ENCODE results near the gene CLMN. TPM values are rescaled to one million over a fixed set of nuclear protein-coding genes. Genes with fewer than 3 reads are reported as not detected.

The CLMN gene
- total RNA-seq, 4 donors from 2014 or later, result 3.8 to 10.0 (median 5.3) TPM

DNA sequence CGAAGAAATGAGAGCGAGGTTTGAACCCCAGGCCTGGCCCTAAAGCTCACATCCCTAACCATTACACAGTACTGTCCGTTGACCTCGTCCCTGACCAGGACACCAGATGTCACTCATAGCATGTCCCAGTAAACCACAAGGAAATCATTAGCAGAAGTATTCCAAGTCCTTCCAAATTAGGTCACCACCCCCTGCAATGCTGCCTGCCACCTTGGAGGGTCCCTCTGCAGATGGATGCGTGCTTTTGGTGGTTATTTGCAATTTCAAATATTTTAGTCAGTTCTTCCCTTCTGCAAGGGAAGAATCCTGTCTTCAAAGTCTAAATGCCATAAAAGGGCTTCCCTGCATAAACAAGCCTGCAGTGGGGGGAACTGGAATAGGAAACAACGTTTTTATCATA, 71.3 kb downstream of the CLMN start:
- 56 to 72% methylated on average over 4 of the region's 6 CpGs for WGBS, 2 donors (ENCODE audit: low coverage in 1 of 2)
- ATAC-seq, result no peak
- TF ChIP-seq, protein P1, sequence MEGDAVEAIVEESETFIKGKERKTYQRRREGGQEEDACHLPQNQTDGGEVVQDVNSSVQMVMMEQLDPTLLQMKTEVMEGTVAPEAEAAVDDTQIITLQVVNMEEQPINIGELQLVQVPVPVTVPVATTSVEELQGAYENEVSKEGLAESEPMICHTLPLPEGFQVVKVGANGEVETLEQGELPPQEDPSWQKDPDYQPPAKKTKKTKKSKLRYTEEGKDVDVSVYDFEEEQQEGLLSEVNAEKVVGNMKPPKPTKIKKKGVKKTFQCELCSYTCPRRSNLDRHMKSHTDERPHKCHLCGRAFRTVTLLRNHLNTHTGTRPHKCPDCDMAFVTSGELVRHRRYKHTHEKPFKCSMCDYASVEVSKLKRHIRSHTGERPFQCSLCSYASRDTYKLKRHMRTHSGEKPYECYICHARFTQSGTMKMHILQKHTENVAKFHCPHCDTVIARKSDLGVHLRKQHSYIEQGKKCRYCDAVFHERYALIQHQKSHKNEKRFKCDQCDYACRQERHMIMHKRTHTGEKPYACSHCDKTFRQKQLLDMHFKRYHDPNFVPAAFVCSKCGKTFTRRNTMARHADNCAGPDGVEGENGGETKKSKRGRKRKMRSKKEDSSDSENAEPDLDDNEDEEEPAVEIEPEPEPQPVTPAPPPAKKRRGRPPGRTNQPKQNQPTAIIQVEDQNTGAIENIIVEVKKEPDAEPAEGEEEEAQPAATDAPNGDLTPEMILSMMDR (IDR thresholded peaks at IDR 0.05), result no peak
- no peak for TF ChIP-seq EP300 (IDR thresholded peaks at IDR 0.05)
- no peak for TF ChIP-seq POLR2AphosphoS5 (IDR thresholded peaks at IDR 0.05)
- TF ChIP-seq POLR2A (IDR thresholded peaks at IDR 0.05), result no peak
- H3K9me3 ChIP-seq, result no peaks in the 10 kb centered on the region
- H3K27me3 ChIP-seq, result no peaks in the 10 kb centered on the region
- H3K27ac ChIP-seq, result no peak overlapping the region
- no peak overlapping the region for H3K4me3 ChIP-seq
- no peaks in the 10 kb centered on the region for H3K36me3 ChIP-seq
- peaks cover 0 to 4% (median 0%) of the 10 kb centered on the region in 3 donors for H3K4me1 ChIP-seq

- Histone ChIP-seq H3K27ac (no peak overlapping the region), H3K36me3 (no peaks in the 10 kb centered on the region), H3K9me3 (no peaks in the 10 kb centered on the region), H3K4me3 (no peak overlapping the region), H3K4me1 (peaks cover 0 to 4% (median 0%) of the 10 kb centered on the region in 3 donors), H3K27me3 (no peaks in the 10 kb centered on the region)
- TF ChIP-seq, protein P1 (IDR thresholded peaks at IDR 0.05), result no peak
- no peak for TF ChIP-seq POLR2AphosphoS5 (IDR thresholded peaks at IDR 0.05)
- TF ChIP-seq POLR2A (IDR thresholded peaks at IDR 0.05), result no peak
- no peak for TF ChIP-seq EP300 (IDR thresholded peaks at IDR 0.05)
- ATAC-seq, result no peak
Observed at GRCh38 chr14:95246870-95247269, 72.8 kb downstream of the CLMN start.

DNA sequence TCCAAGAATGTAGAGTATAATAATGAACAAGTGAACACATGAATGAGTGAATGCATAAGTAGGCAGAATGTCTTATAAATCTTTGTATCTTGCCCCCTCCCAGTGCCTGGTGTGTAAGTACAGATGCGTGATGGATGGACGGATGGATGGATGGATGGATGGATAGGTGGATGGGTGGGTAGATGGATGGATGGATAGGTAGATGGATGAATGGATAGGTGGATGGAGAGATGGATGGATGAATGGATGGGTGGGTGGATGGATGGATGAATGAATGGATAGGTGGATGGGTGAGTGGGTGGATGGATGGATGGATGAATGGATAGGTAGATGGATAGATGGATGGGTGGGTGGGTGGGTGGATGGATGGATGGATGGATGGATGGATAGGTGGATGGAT, 74.4 kb downstream of the CLMN start:
- Histone ChIP-seq H3K36me3 (no peaks in the 10 kb centered on the region), H3K9me3 (no peaks in the 10 kb centered on the region), H3K4me3 (no peak overlapping the region), H3K4me1 (peaks cover 0 to 4% (median 0%) of the 10 kb centered on the region in 3 donors), H3K27ac (no peak overlapping the region), H3K27me3 (no peaks in the 10 kb centered on the region)
- no peak for ATAC-seq
- WGBS, 2 donors (ENCODE audit: low coverage in 1 of 2), result 96 to 100% methylated on average over 1 to 2 of the region's 2 CpGs
- TF ChIP-seq, protein P1 (IDR thresholded peaks at IDR 0.05), result no peak
- TF ChIP-seq POLR2A (IDR thresholded peaks at IDR 0.05) (no peak), POLR2AphosphoS5 (IDR thresholded peaks at IDR 0.05) (no peak), EP300 (IDR thresholded peaks at IDR 0.05) (no peak)

DNA sequence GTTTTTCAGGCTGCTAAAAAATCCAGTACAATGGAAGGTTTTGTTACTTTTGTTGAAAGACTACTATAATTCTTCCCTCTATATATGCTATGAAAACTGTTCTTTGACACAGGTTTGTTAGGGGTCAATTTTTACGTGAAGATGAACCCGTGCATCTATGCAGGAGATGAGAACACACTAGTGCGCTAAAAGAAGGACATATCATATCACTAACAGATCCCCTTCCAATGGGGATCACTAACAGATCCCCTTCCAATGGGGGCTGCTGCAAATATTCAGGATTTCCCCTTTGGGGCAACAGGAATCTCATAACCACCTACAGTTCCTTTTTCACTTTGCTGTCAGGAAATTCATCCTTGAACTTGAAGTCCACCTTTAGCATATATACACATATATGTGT, 75.1 kb downstream of the CLMN start:
- Histone ChIP-seq H3K4me3 (no peak overlapping the region), H3K27ac (no peak overlapping the region), H3K4me1 (peaks cover 0 to 4% (median 0%) of the 10 kb centered on the region in 3 donors), H3K9me3 (no peaks in the 10 kb centered on the region), H3K27me3 (no peaks in the 10 kb centered on the region), H3K36me3 (no peaks in the 10 kb centered on the region)
- WGBS, 2 donors (ENCODE audit: low coverage in 1 of 2), result 94% methylated on average over 3 of the region's 3 CpGs
- TF ChIP-seq, protein P1 (IDR thresholded peaks at IDR 0.05), result no peak
- TF ChIP-seq POLR2AphosphoS5 (IDR thresholded peaks at IDR 0.05) (no peak), EP300 (IDR thresholded peaks at IDR 0.05) (no peak), POLR2A (IDR thresholded peaks at IDR 0.05) (no peak)
- ATAC-seq, result no peak

DNA sequence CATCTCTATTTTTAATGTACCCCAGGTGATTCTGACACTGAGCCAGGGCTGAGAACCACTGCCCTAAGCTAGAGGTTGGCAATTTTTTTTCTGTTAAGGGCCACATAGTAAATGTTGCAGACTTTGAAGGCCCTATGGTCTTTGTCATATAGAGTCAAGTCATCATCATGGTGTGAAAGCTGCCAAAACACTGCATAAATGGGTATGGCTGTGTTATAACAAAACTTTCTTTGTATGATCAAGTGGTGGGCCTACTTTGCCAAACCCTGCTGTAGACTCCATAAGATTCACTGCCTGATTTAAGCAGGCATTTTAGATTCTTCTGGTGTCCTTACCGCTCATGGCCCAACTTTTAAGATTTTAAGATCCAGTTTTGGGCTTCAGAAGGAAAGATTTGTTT, 76.8 kb downstream of the CLMN start:
- WGBS, 2 donors (ENCODE audit: low coverage in 1 of 2), result 88 to 100% methylated on average over 1 of the region's 1 CpG
- no peaks in the 10 kb centered on the region for H3K4me1 ChIP-seq
- H3K27me3 ChIP-seq, result no peaks in the 10 kb centered on the region
- no peaks in the 10 kb centered on the region for H3K36me3 ChIP-seq
- TF ChIP-seq, protein P1 (IDR thresholded peaks at IDR 0.05), result no peak
- no peak for TF ChIP-seq EP300 (IDR thresholded peaks at IDR 0.05)
- TF ChIP-seq POLR2AphosphoS5 (IDR thresholded peaks at IDR 0.05), result no peak
- no peak for TF ChIP-seq POLR2A (IDR thresholded peaks at IDR 0.05)
- H3K9me3 ChIP-seq, result no peaks in the 10 kb centered on the region
- no peak overlapping the region for H3K4me3 ChIP-seq
- no peak for ATAC-seq
- H3K27ac ChIP-seq, result no peak overlapping the region

Measured in gastroesophageal sphincter (tissue), 4 donors.